Measurements from ENCODE around the gene KIRREL1.

GRCh38 chr1:158084747-158085146 lies 91.3 kb downstream of the KIRREL1 start:
- no peak for TF ChIP-seq ARNTL (CRISPR knock-in tag; IDR thresholded peaks at IDR 0.05; ENCODE audit: borderline replicate concordance, low read depth)
- TF ChIP-seq CSDC2 (CRISPR knock-in tag; IDR thresholded peaks at IDR 0.05), result no peak
- no peak for TF ChIP-seq GLIS3 (CRISPR knock-in tag; IDR thresholded peaks at IDR 0.05)
- no peak for TF ChIP-seq PATZ1 (CRISPR knock-in tag; IDR thresholded peaks at IDR 0.05; ENCODE audit: borderline replicate concordance)
